Keratinocyte (primary cell): Measurements from ENCODE around the gene NOL9.

Experiments
- CTCF ChIP-seq, 3 experiments: IDR thresholded peaks in 1 of 3; conservative IDR thresholded peaks in 1 of 3; optimal IDR thresholded peaks in 1 of 3; 2 replicates in 2 of 3; 3 replicates in 1 of 3; pipeline versions ENCODE3 to v1.5.1; 2011; ENCODE audit warnings: low read length in 3 of 3, mild to moderate bottlenecking in 3 of 3, moderate library complexity in 2 of 3, control low read depth in 1 of 3, inconsistent platforms in 1 of 3; ENCODE audit not compliant: insufficient read depth in 2 of 3; ENCODE audit errors: extremely low read depth in 1 of 3
- EZH2 ChIP-seq: IDR thresholded peaks from one replicate; pipeline ENCODE4 v1.6.1; 2012; ENCODE audit warnings: inconsistent platforms, mild to moderate bottlenecking, low read length, moderate library complexity

- no peak for TF ChIP-seq CTCF (optimal IDR thresholded peaks at IDR 0.05 in 1 of 3, IDR thresholded peaks at IDR 0.05 in 1 of 3, conservative IDR thresholded peaks at IDR 0.05 in 1 of 3; ENCODE audit: extremely low read depth in 1 of 3, insufficient read depth in 2 of 3, low read length in 3 of 3)
- no peak for TF ChIP-seq EZH2
Observed at GRCh38 chr1:6572653-6573383, 18.5 kb upstream of the NOL9 start.
